GM12891 (cell line): Measurements from ENCODE around the gene UBASH3B.
"Not testable (repeated sequence)": the region's sequence is repeated elsewhere in the genome, so short reads cannot be mapped to it uniquely, and the experiment has no call there.

ENCODE experiments used
- PAX5 ChIP-seq: IDR thresholded peaks from 2 replicates; pipeline ENCODE4 v1.6.1; 2011; ENCODE audit warnings: low read length, moderate library complexity, mild to moderate bottlenecking; ENCODE audit not compliant: insufficient read depth, severe bottlenecking
- POLR2A ChIP-seq: IDR thresholded peaks from 2 replicates; pipeline ENCODE4 v1.6.1; 2011; ENCODE audit warnings: low read depth, low read length, control low read depth
- POLR2AphosphoS5 ChIP-seq: IDR thresholded peaks from 2 replicates; pipeline ENCODE4 v1.6.1; 2011; ENCODE audit warnings: low read depth, low read length, control low read depth
- POU2F2 ChIP-seq: IDR thresholded peaks from 2 replicates; pipeline ENCODE4 v1.6.1; 2011; ENCODE audit warnings: low read depth, mild to moderate bottlenecking, control low read depth, low read length, moderate library complexity
- SPI1 ChIP-seq: IDR thresholded peaks from 2 replicates; pipeline ENCODE4 v1.6.1; 2011; ENCODE audit warnings: low read depth, low read length, control low read depth
- TAF1 ChIP-seq: IDR thresholded peaks from 2 replicates; pipeline ENCODE4 v1.6.1; 2011; ENCODE audit warnings: low read depth, low read length, control low read depth

GRCh38 chr11:122863154-122863553 is 207.6 kb downstream of the UBASH3B start:
- TF ChIP-seq TAF1, POLR2A, POLR2AphosphoS5, SPI1, PAX5, POU2F2: not testable (repeated sequence)
